OCI-LY1 (cell line): ENCODE results near the gene RASL10A.

Experiments
- CTCF ChIP-seq: fragments of 200-600 bp; sonication (generic), shearing (Covaris generic); IDR thresholded peaks from 2 replicates; pipeline ENCODE4 v1.5.1; 2017; ENCODE audit warnings: mild to moderate bottlenecking, antibody characterized with exemption, low read length, moderate library complexity, mixed read lengths
- EZH2 ChIP-seq: fragments of 200-600 bp; sonication (generic), shearing (Covaris generic); IDR thresholded peaks from 2 replicates; pipeline ENCODE4 v1.8.0; 2017; ENCODE audit warnings: borderline replicate concordance, mixed run types, mild to moderate bottlenecking, antibody characterized with exemption, low read length, moderate library complexity, mixed read lengths

- TF ChIP-seq CTCF (no peak), EZH2 (no peak)
Measured at GRCh38 chr22:29266564-29267461, 48.7 kb downstream of the RASL10A start.
